COLO829 (cell line): ENCODE measurements around the gene GOLGA6D.
"Not testable (repeated sequence)": the region's sequence is repeated elsewhere in the genome, so short reads cannot be mapped to it uniquely, and the experiment has no call there.

ENCODE experiments used
- DNase-seq: peaks from one replicate; pipeline ENCODE4 v3.0.0; 2012; ENCODE audit warnings: low spot score

The GOLGA6D gene

GRCh38 chr15:75278497-75278896 is 4.1 kb upstream of the GOLGA6D start:
- not testable (repeated sequence) for DNase-seq

- not testable (repeated sequence) for DNase-seq
These were observed 1.5 kb downstream of the GOLGA6D start for GRCh38 chr15:75284152-75284551.

- DNase-seq: not testable (repeated sequence)
These were observed 11.0 kb downstream of the GOLGA6D start for GRCh38 chr15:75293660-75294059.

GRCh38 chr15:75298541-75299310 is 16.1 kb downstream of the GOLGA6D start:
- not testable (repeated sequence) for DNase-seq

- not testable (repeated sequence) for DNase-seq
These were observed 16.7 kb downstream of the GOLGA6D start for GRCh38 chr15:75299311-75299688.

- DNase-seq: not testable (repeated sequence)
These were observed 17.4 kb downstream of the GOLGA6D start for GRCh38 chr15:75300026-75300425.

- DNase-seq: no peak
These were observed 19.7 kb downstream of the GOLGA6D start for GRCh38 chr15:75302318-75302717.

GRCh38 chr15:75302753-75303152 is 20.1 kb downstream of the GOLGA6D start:
- not testable (repeated sequence) for DNase-seq

GRCh38 chr15:75306188-75306587 is 23.6 kb downstream of the GOLGA6D start:
- no peak for DNase-seq

GRCh38 chr15:75307778-75308390 is 25.2 kb downstream of the GOLGA6D start:
- DNase-seq: peak; percentile 19

GRCh38 chr15:75309711-75310110 is 27.1 kb downstream of the GOLGA6D start:
- no peak for DNase-seq

- DNase-seq: not testable (repeated sequence)
These were observed 29.9 kb downstream of the GOLGA6D start for GRCh38 chr15:75312548-75312947.

GRCh38 chr15:75313116-75313845 is 30.6 kb downstream of the GOLGA6D start:
- no peak for DNase-seq

- no peak for DNase-seq
These were observed 32.1 kb downstream of the GOLGA6D start for GRCh38 chr15:75314552-75315290.

GRCh38 chr15:75319231-75319897 is 36.7 kb downstream of the GOLGA6D start:
- DNase-seq: not testable (repeated sequence)

- no peak for DNase-seq
These were observed 39.1 kb downstream of the GOLGA6D start for GRCh38 chr15:75321711-75322110.

GRCh38 chr15:75325922-75326321 is 43.3 kb downstream of the GOLGA6D start:
- no peak for DNase-seq

- no peak for DNase-seq
These were observed 44.4 kb downstream of the GOLGA6D start for GRCh38 chr15:75327005-75327404.

- DNase-seq: no peak
These were observed 44.9 kb downstream of the GOLGA6D start for GRCh38 chr15:75327491-75327890.

- DNase-seq: no peak
These were observed 46.1 kb downstream of the GOLGA6D start for GRCh38 chr15:75328493-75329314.

- no peak for DNase-seq
These were observed 46.9 kb downstream of the GOLGA6D start for GRCh38 chr15:75329571-75329970.
